ENCODE measurements around the gene UTP11. TPM values are rescaled to one million over a fixed set of nuclear protein-coding genes. Genes with fewer than 3 reads are reported as not detected.
A peak's percentile ranks its signal among the peaks of the same experiment; 100 is the strongest.
"Not testable (repeated sequence)": the region's sequence is repeated elsewhere in the genome, so short reads cannot be mapped to it uniquely, and the experiment has no call there.

UTP11 gene, protein sequence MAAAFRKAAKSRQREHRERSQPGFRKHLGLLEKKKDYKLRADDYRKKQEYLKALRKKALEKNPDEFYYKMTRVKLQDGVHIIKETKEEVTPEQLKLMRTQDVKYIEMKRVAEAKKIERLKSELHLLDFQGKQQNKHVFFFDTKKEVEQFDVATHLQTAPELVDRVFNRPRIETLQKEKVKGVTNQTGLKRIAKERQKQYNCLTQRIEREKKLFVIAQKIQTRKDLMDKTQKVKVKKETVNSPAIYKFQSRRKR
- total RNA-seq = 18.2 TPM

DNA sequence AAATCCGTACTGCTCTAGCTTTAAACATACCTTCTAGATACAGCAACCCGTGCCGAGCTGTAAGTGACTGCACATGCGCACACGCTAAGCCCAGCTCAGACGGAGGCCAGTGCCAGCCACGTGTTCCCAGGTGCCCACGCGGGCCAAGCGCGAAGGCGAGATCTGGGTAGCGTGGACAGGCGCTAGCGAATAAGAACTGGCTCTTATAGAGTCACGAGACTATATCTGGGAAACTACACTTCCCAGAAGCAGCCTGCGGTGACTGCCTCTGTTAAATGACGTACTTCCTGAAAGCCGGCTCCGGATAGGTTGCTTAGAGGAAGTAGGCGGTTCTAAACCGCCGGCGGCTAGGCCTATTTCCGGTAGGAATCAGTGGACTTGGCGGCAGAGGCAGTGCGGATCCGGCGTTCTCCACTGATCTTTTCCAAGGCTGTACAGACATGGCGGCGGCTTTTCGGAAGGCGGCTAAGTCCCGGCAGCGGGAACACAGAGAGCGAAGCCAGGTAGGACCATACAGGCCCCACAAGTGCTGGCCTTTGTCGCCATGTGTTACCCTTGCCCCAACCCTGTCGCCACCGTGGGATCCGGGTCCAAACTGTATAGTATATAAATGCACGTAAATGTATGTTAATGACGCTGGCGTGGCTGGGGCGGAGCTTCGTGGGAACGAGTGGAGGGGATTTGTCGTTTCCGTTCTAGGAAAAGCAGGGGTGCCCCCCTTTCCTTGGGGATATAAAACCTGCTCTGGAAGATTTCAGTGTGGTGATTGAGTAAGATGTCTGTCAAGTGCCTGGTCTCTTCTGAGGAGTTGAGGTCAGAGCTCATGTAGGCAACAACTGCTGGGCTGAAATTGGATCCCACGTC is at the start of gene UTP11:
TSS of gene UTP11 (plus strand) at position 372 of the 864 bp plus-strand sequence. CDS start at position 441, 69 bp downstream.
- peak within 1 kb of the TSS; percentile 54 for H3K4me3 ChIP-seq (ENCODE audit: low read length)
- H3K4me1 ChIP-seq (ENCODE audit: insufficient read depth, low read length) = peaks cover 47% of the 10 kb centered on the region
- no peaks in the 10 kb centered on the region for H3K9me3 ChIP-seq (ENCODE audit: low read depth, low read length)
- no peaks in the 10 kb centered on the region for H3K27me3 ChIP-seq (ENCODE audit: insufficient read depth, low read length)

GRCh38 chr1:37964106-37964505 is 48.4 kb upstream of the UTP11 start:
- H3K4me1 ChIP-seq (ENCODE audit: insufficient read depth, low read length); H3K27me3 ChIP-seq (ENCODE audit: insufficient read depth, low read length): not testable (repeated sequence)

GRCh38 chr1:37965301-37965700 is 47.2 kb upstream of the UTP11 start:
- Histone ChIP-seq H3K4me3 (ENCODE audit: low read length) (no peak overlapping the region), H3K27me3 (ENCODE audit: insufficient read depth, low read length) (no peaks in the 10 kb centered on the region), H3K4me1 (ENCODE audit: insufficient read depth, low read length) (no peaks in the 10 kb centered on the region), H3K9me3 (ENCODE audit: low read depth, low read length) (no peaks in the 10 kb centered on the region)

More at GRCh38 chr1:37964106-37964505, 48.4 kb upstream of the UTP11 start:
- H3K4me3 ChIP-seq (ENCODE audit: low read length); H3K9me3 ChIP-seq (ENCODE audit: low read depth, low read length): not testable (repeated sequence)

DNA sequence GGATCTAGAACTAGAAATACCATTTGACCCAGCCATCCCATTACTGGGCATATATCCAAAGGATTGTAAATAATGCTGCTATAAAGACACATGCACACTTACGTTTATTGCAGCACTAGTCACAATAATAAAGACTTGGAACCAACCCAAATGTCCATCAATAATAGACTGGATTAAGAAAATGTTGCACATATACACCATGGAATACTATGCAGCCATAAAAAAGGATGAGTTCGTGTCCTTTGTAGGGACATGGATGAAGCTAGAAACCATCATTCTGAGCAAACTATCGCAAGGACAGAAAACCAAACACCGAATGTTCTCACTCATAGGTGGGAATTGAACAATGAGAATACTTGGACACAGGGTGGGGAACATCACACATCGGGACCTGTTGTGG is 38.9 kb upstream of the UTP11 start:
- not testable (repeated sequence) for H3K4me3 ChIP-seq (ENCODE audit: low read length); H3K4me1 ChIP-seq (ENCODE audit: insufficient read depth, low read length); H3K27me3 ChIP-seq (ENCODE audit: insufficient read depth, low read length); H3K9me3 ChIP-seq (ENCODE audit: low read depth, low read length)

GRCh38 chr1:37974567-37974966 is 38.0 kb upstream of the UTP11 start:
- Histone ChIP-seq H3K9me3 (ENCODE audit: low read depth, low read length) (no peaks in the 10 kb centered on the region), H3K4me1 (ENCODE audit: insufficient read depth, low read length) (no peaks in the 10 kb centered on the region), H3K4me3 (ENCODE audit: low read length) (no peak overlapping the region), H3K27me3 (ENCODE audit: insufficient read depth, low read length) (no peaks in the 10 kb centered on the region)

DNA sequence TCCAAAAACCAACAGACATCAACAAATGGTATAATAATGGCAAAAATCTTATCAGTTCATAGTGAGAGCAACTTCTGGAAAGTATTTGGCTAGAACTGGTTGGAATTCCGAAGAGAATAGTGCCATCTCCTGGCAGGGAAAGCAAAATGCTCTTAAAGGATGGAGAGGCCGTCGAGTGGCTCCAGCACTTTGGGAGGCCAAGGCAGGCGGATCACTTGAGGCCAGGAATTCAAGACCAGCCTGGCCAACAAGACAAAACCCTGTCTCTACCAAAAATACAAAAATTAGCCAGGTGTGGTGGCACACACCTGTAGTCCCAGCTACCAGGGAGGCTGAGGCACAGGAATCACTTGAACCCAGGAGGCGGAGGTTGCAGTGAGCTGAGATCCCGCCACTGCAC is 37.5 kb upstream of the UTP11 start:
- H3K4me3 ChIP-seq (ENCODE audit: low read length); H3K4me1 ChIP-seq (ENCODE audit: insufficient read depth, low read length); H3K27me3 ChIP-seq (ENCODE audit: insufficient read depth, low read length); H3K9me3 ChIP-seq (ENCODE audit: low read depth, low read length): not testable (repeated sequence)

DNA sequence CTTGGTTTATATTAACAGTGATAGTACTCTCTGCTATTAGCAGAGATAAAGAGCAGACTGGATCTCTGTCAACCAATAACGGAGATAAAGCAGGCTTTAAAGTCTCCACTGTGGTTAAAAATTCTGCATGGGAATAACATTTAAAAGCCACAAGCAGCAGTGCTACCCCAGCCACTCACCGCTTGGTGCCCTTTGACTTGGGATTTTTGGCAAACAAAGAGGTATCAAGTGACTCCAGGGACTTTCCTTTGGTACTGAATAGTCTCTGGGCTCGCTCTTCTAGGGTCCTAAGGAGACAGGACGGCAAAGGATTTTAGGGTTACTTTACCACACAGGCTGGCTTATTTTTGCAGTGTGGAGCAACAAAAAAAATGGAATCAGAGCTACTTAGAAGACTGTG is 34.0 kb upstream of the UTP11 start:
- H3K27me3 ChIP-seq (ENCODE audit: insufficient read depth, low read length) = no peaks in the 10 kb centered on the region
- no peak overlapping the region for H3K4me3 ChIP-seq (ENCODE audit: low read length)
- H3K4me1 ChIP-seq (ENCODE audit: insufficient read depth, low read length) = no peaks in the 10 kb centered on the region
- H3K9me3 ChIP-seq (ENCODE audit: low read depth, low read length) = no peaks in the 10 kb centered on the region

DNA sequence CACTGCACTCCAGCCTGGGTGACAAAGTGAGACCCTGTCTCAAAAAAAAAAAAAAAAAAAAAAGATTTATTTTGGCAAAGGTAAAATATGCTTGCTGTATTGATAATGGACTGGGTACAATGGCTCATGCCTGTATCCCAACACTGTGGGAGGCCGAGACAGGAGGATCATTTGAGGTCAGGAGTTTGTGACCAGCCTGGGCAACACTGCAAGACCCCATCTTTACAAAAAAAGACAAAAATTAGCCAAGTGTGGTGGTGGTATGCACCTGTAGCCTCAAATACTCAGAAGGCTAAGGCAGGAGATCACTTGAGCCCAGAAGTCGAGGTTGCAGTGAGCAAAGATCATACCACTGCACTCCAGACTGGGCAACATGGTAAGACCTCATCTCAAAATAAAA is 29.0 kb upstream of the UTP11 start:
- Histone ChIP-seq H3K9me3 (ENCODE audit: low read depth, low read length) (no peaks in the 10 kb centered on the region), H3K4me1 (ENCODE audit: insufficient read depth, low read length) (peaks cover 4% of the 10 kb centered on the region), H3K4me3 (ENCODE audit: low read length) (no peak overlapping the region), H3K27me3 (ENCODE audit: insufficient read depth, low read length) (no peaks in the 10 kb centered on the region)

GRCh38 chr1:37987679-37988078 is 24.9 kb upstream of the UTP11 start:
- Histone ChIP-seq H3K4me1 (ENCODE audit: insufficient read depth, low read length) (peaks cover 19% of the 10 kb centered on the region), H3K4me3 (ENCODE audit: low read length) (no peak overlapping the region), H3K9me3 (ENCODE audit: low read depth, low read length) (no peaks in the 10 kb centered on the region), H3K27me3 (ENCODE audit: insufficient read depth, low read length) (no peaks in the 10 kb centered on the region)

DNA sequence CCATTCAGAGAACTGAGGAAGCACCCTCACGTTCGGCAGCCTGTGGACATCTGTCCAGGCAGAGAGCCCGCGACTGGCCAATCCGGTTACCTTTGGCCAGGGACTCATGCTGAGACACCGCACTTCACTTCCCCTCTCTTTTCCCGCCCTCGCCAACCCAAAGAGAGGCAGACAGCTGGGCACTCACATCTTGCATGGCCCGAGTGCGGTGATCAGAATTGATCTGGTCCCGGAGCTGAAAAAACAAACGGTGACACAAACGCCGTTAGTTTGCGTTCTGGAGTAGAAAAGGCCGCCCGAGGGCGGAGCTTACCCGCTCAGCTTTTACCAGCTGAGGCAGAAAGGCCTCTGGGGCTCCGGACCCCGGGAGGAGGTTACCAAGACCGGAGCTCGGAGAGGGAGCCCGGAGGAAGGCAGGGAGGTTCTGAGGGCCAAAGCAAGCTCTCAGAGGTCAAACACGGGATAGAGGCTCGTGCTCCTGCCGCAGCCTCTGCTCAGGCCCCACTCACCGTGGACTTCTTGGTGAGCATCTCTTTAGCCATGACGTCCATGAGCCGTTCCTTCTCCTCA is 23.1 kb upstream of the UTP11 start:
- Histone ChIP-seq H3K27me3 (ENCODE audit: insufficient read depth, low read length) (no peaks in the 10 kb centered on the region), H3K4me1 (ENCODE audit: insufficient read depth, low read length) (peaks cover 21% of the 10 kb centered on the region), H3K4me3 (ENCODE audit: low read length) (peak overlapping the region; percentile 69), H3K9me3 (ENCODE audit: low read depth, low read length) (no peaks in the 10 kb centered on the region)

DNA sequence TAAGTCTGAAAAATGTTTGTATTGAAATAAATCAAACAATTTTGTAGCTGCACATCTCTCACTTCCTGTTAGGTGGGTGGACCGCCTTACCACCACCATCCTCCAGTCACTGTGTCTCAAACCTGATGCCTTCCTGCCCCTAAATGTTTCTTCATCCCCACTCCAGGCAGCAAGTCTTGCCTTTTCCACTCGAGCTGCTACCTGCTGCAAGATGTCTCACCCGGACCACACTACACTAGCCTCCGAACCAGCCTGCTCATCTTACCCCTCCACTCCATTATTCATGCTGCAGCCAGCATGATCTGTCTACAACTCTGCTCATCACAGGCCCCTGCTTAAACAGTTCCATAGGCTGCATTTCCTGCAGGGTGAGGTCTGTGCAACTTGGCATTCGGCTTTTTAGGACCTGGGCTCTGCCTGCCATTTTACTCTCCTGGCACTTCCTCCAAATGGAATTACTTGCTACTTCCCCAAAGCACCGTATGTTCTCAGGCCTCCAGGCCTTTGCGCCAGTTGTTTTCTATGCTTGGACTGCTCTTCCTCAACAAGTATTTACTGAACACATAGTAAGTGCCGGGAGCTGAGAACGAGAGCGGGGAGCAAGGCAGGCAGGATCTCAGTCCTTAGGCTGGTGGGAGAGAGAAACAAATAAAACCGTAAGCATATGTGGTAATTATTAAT is 17.5 kb upstream of the UTP11 start:
- peak overlapping the region; percentile 44 for H3K4me3 ChIP-seq (ENCODE audit: low read length)
- peaks cover 61% of the 10 kb centered on the region for H3K4me1 ChIP-seq (ENCODE audit: insufficient read depth, low read length)
- no peaks in the 10 kb centered on the region for H3K9me3 ChIP-seq (ENCODE audit: low read depth, low read length)
- no peaks in the 10 kb centered on the region for H3K27me3 ChIP-seq (ENCODE audit: insufficient read depth, low read length)

- peak overlapping the region; percentile 44 for H3K4me3 ChIP-seq (ENCODE audit: low read length)
- peaks cover 63% of the 10 kb centered on the region for H3K4me1 ChIP-seq (ENCODE audit: insufficient read depth, low read length)
- no peaks in the 10 kb centered on the region for H3K27me3 ChIP-seq (ENCODE audit: insufficient read depth, low read length)
- no peaks in the 10 kb centered on the region for H3K9me3 ChIP-seq (ENCODE audit: low read depth, low read length)
Measured at GRCh38 chr1:37995751-37996345, 16.7 kb upstream of the UTP11 start.

- no peak overlapping the region for H3K4me3 ChIP-seq (ENCODE audit: low read length)
- H3K27me3 ChIP-seq (ENCODE audit: insufficient read depth, low read length) = no peaks in the 10 kb centered on the region
- H3K9me3 ChIP-seq (ENCODE audit: low read depth, low read length) = no peaks in the 10 kb centered on the region
- peaks cover 80% of the 10 kb centered on the region for H3K4me1 ChIP-seq (ENCODE audit: insufficient read depth, low read length)
Measured at GRCh38 chr1:37997256-37998088, 15.1 kb upstream of the UTP11 start.

Measured in mononuclear cell (primary cell).